ENCODE results near the gene GNAO1. TPM values are rescaled to one million over a fixed set of nuclear protein-coding genes. Genes with fewer than 3 reads are reported as not detected.

Gene GNAO1
- total RNA-seq, 1 experiment from 2014 or later = not detected

- H3K9me2 ChIP-seq (replicated peaks; ENCODE audit: low read length) = no peaks in the 10 kb centered on the region
- ChIA-PET POLR2A (ENCODE audit: unreplicated experiment) (no interaction called here), CTCF (no interaction called here)
- H3F3A ChIP-seq (ENCODE audit: low read length, unreplicated experiment) = no peaks in the 10 kb centered on the region
- no peak overlapping the region for H2AFZ ChIP-seq (ENCODE audit: low read length)
- DNase-seq = no peak
- no peak for TF ChIP-seq EZH2 (IDR thresholded peaks at IDR 0.05; ENCODE audit: low read length, unreplicated experiment)
- TF ChIP-seq EZH2phosphoT487 (IDR thresholded peaks at IDR 0.05; ENCODE audit: borderline replicate concordance, low read length) = no peak
- H3K27ac ChIP-seq (ENCODE audit: low read length) = no peak overlapping the region
- intact Hi-C loops (cut with micrococcal nuclease) = no loop called here
- H3K9ac ChIP-seq (ENCODE audit: low read length) = no peak overlapping the region
- no peaks in the 10 kb centered on the region for H3K79me2 ChIP-seq (ENCODE audit: low read length)
- no peak overlapping the region for H3K4me3 ChIP-seq (ENCODE audit: low read length)
- BruUV-seq (replicated peaks) = no TSS peak
- H3K36me3 ChIP-seq (ENCODE audit: low read depth, low read length) = no peaks in the 10 kb centered on the region
- no peaks in the 10 kb centered on the region for H3K4me1 ChIP-seq (ENCODE audit: insufficient read depth, low read length)
- no peaks in the 10 kb centered on the region for H4K20me1 ChIP-seq (ENCODE audit: low read length)
- ATAC-seq = no peak
- H3K4me2 ChIP-seq (ENCODE audit: low read length) = no peak overlapping the region
- no peaks in the 10 kb centered on the region for H3K9me3 ChIP-seq (ENCODE audit: low read length)
- no peaks in the 10 kb centered on the region for H3K27me3 ChIP-seq (ENCODE audit: low read length)
Observed at GRCh38 chr16:56163938-56164337, 27.4 kb upstream of the GNAO1 start.

DNA sequence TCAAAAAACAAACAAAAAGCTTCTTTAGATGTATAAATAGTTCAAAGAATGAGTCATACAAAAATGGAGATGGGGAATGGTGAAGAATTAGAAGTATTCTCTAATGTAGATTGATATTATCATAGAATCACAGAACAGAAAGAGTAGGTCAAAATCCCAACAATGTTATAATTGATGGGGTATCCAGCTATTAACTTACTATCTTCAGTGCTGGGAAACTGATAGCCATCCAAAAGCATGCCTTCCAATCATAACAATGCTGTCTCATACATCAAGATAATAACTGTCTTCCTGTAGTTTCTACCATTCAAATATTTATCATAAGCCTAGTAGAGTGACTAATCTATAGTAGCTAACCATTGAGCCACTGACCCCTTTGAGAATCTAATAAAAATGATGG, 26.7 kb upstream of the GNAO1 start:
- Histone ChIP-seq H3K4me1 (ENCODE audit: insufficient read depth, low read length) (no peaks in the 10 kb centered on the region), H2AFZ (ENCODE audit: low read length) (no peak overlapping the region), H3K79me2 (ENCODE audit: low read length) (no peaks in the 10 kb centered on the region), H3K9ac (ENCODE audit: low read length) (no peak overlapping the region), H3K4me3 (ENCODE audit: low read length) (no peak overlapping the region), H3K27me3 (ENCODE audit: low read length) (no peaks in the 10 kb centered on the region), H3K36me3 (ENCODE audit: low read depth, low read length) (no peaks in the 10 kb centered on the region), H3K9me2 (replicated peaks; ENCODE audit: low read length) (no peaks in the 10 kb centered on the region), H4K20me1 (ENCODE audit: low read length) (no peaks in the 10 kb centered on the region), H3F3A (ENCODE audit: low read length, unreplicated experiment) (no peaks in the 10 kb centered on the region), H3K4me2 (ENCODE audit: low read length) (no peak overlapping the region), H3K9me3 (ENCODE audit: low read length) (no peaks in the 10 kb centered on the region), H3K27ac (ENCODE audit: low read length) (no peak overlapping the region)
- TF ChIP-seq EZH2phosphoT487 (IDR thresholded peaks at IDR 0.05; ENCODE audit: borderline replicate concordance, low read length) (no peak), EZH2 (IDR thresholded peaks at IDR 0.05; ENCODE audit: low read length, unreplicated experiment) (no peak)
- TF ChIP-seq, protein P1, sequence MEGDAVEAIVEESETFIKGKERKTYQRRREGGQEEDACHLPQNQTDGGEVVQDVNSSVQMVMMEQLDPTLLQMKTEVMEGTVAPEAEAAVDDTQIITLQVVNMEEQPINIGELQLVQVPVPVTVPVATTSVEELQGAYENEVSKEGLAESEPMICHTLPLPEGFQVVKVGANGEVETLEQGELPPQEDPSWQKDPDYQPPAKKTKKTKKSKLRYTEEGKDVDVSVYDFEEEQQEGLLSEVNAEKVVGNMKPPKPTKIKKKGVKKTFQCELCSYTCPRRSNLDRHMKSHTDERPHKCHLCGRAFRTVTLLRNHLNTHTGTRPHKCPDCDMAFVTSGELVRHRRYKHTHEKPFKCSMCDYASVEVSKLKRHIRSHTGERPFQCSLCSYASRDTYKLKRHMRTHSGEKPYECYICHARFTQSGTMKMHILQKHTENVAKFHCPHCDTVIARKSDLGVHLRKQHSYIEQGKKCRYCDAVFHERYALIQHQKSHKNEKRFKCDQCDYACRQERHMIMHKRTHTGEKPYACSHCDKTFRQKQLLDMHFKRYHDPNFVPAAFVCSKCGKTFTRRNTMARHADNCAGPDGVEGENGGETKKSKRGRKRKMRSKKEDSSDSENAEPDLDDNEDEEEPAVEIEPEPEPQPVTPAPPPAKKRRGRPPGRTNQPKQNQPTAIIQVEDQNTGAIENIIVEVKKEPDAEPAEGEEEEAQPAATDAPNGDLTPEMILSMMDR (conservative IDR thresholded peaks at IDR 0.05; ENCODE audit: low read depth, low read length) = no peak
- POLR2A ChIA-PET (ENCODE audit: unreplicated experiment) = no interaction called here
- CTCF ChIA-PET = no interaction called here
- DNase-seq (no peak), ATAC-seq (no peak)
- intact Hi-C loops (cut with micrococcal nuclease) = no loop called here
- BruUV-seq (replicated peaks) = no TSS peak

- H3F3A ChIP-seq (ENCODE audit: low read length, unreplicated experiment) = no peaks in the 10 kb centered on the region
- ATAC-seq = no peak
- H3K36me3 ChIP-seq (ENCODE audit: low read depth, low read length) = no peaks in the 10 kb centered on the region
- BruUV-seq (replicated peaks) = no TSS peak
- H3K27me3 ChIP-seq (ENCODE audit: low read length) = no peaks in the 10 kb centered on the region
- no peaks in the 10 kb centered on the region for H3K79me2 ChIP-seq (ENCODE audit: low read length)
- no peak overlapping the region for H3K4me2 ChIP-seq (ENCODE audit: low read length)
- H3K27ac ChIP-seq (ENCODE audit: low read length) = no peak overlapping the region
- H3K9me3 ChIP-seq (ENCODE audit: low read length) = no peaks in the 10 kb centered on the region
- H4K20me1 ChIP-seq (ENCODE audit: low read length) = no peaks in the 10 kb centered on the region
- DNase-seq = no peak
- intact Hi-C loops (cut with micrococcal nuclease) = no loop called here
- no peak for TF ChIP-seq EZH2 (IDR thresholded peaks at IDR 0.05; ENCODE audit: low read length, unreplicated experiment)
- no peak for TF ChIP-seq EZH2phosphoT487 (IDR thresholded peaks at IDR 0.05; ENCODE audit: borderline replicate concordance, low read length)
- TF ChIP-seq, protein P1 (conservative IDR thresholded peaks at IDR 0.05; ENCODE audit: low read depth, low read length) = no peak
- POLR2A ChIA-PET (ENCODE audit: unreplicated experiment) = no interaction called here
- H3K9me2 ChIP-seq (replicated peaks; ENCODE audit: low read length) = no peaks in the 10 kb centered on the region
- CTCF ChIA-PET = no interaction called here
- no peak overlapping the region for H3K9ac ChIP-seq (ENCODE audit: low read length)
- H2AFZ ChIP-seq (ENCODE audit: low read length) = no peak overlapping the region
- H3K4me1 ChIP-seq (ENCODE audit: insufficient read depth, low read length) = no peaks in the 10 kb centered on the region
- H3K4me3 ChIP-seq (ENCODE audit: low read length) = no peak overlapping the region
Observed at GRCh38 chr16:56174411-56174810, 16.9 kb upstream of the GNAO1 start.

Data from PC-3 (cell line).